ENCODE results near the gene EIF4EBP3.

- TF ChIP-seq CTCF (IDR thresholded peaks at IDR 0.05; ENCODE audit: low read depth, low read length) (no peak), POLR2A (IDR thresholded peaks at IDR 0.05; ENCODE audit: extremely low read depth, insufficient read length) (no peak)
Observed at GRCh38 chr5:140598836-140599235, 51.4 kb downstream of the EIF4EBP3 start.
